ENCODE data around the gene TADA1. TPM values are rescaled to one million over a fixed set of nuclear protein-coding genes. Genes with fewer than 3 reads are reported as not detected.
A peak's percentile ranks its signal among the peaks of the same experiment; 100 is the strongest.

The TADA1 gene
- 5.2 and 5.6 TPM in 2 replicates for total RNA-seq (2021)
- Bru-seq, nascent RNA: percentile 78 among the genes with signal in this experiment
- percentile 70 among the genes with signal in this experiment for BruChase-seq, experiment 1, labeled RNA remaining after a 2-hour chase
- BruChase-seq, experiment 2, labeled RNA remaining after a 6-hour chase: percentile 67 among the genes with signal in this experiment
- long read RNA-seq, transcript TADA1-201 (8 exons, 2,159 nt): major isoform, 7 of 8 reads
- long read RNA-seq, partial matches to known transcripts: 0 of 8 reads
- long read RNA-seq, other reads (novel, unspliced or antisense): 1 of 8 reads

- H3F3A ChIP-seq (ENCODE audit: insufficient read depth, low read depth): 0 out of 2 replicates have a peak, but pooled peaks cover 5% of the 10 kb centered on the region
- CTCF ChIA-PET: interaction anchor here (0.6 to 1.0 kb wide), 3 partner anchors 37 to 344 kb away, joined by 3 to 8 read pairs (median 3); partner anchors contain the start of genes POGK and POU2F1
- DNase-seq: peak; percentile 91 to 96
- no peaks in the 10 kb centered on the region for H3K9me3 ChIP-seq (ENCODE audit: insufficient read depth, low read depth)
- H4K20me1 ChIP-seq (ENCODE audit: insufficient read depth): no peaks in the 10 kb centered on the region
- POLR2A ChIA-PET (ENCODE audit: unreplicated experiment): interaction anchor here (0.5 kb wide), 1 partner anchor 37 kb away, joined by 3 read pairs; the partner anchor contains the start of gene POGK
- H3K27me3 ChIP-seq (ENCODE audit: insufficient read depth, low read depth): no peaks in the 10 kb centered on the region
- peak within 1 kb of the TSS; percentile 76 for H3K27ac ChIP-seq
- no peak for TF ChIP-seq CTCF (conservative IDR thresholded peaks at IDR 0.05)
- no peak for TF ChIP-seq EZH2 (IDR thresholded peaks at IDR 0.05; ENCODE audit: low read depth)
- H3K4me2 ChIP-seq: peak within 1 kb of the TSS; percentile 87
- intact Hi-C loops (cut with micrococcal nuclease; ENCODE audit: unreplicated experiment): loop anchor here (1.0 to 10.0 kb wide), 4 partner anchors 30 to 1241 kb away; partner anchors contain the start of genes MGST3 and POGK
- peaks cover 43% of the 10 kb centered on the region for H3K79me2 ChIP-seq (ENCODE audit: low read depth)
- no TSS peak for BruUV-seq (replicated peaks)
- H3K36me3 ChIP-seq (ENCODE audit: low read depth): no peaks in the 10 kb centered on the region
- peak within 1 kb of the TSS; percentile 87 for H3K4me3 ChIP-seq
- H3K9me2 ChIP-seq (ENCODE audit: insufficient read depth): no peaks in the 10 kb centered on the region
- peak within 1 kb of the TSS; percentile 79 for H2AFZ ChIP-seq
- H3K4me1 ChIP-seq (replicated peaks; ENCODE audit: insufficient read depth): peaks cover 20% of the 10 kb centered on the region
Measured at GRCh38 chr1:166875734-166876539, at the start of gene TADA1. Gene TADA1 (minus strand): TSS chr1:166876264. CDS start chr1:166876233, 31 bp downstream.

- H3K27me3 ChIP-seq (ENCODE audit: insufficient read depth, low read depth): no peaks in the 10 kb centered on the region
- H3K36me3 ChIP-seq (ENCODE audit: low read depth): no peaks in the 10 kb centered on the region
- BruUV-seq (replicated peaks): no TSS peak
- no peak overlapping the region for H3K27ac ChIP-seq
- H3K4me3 ChIP-seq: no peak overlapping the region
- no peaks in the 10 kb centered on the region for H3K79me2 ChIP-seq (ENCODE audit: low read depth)
- H3F3A ChIP-seq (ENCODE audit: insufficient read depth, low read depth): no peaks in the 10 kb centered on the region
- peaks cover 8% of the 10 kb centered on the region; the same call in 1 of the 2 replicates for H3K4me1 ChIP-seq (replicated peaks; ENCODE audit: insufficient read depth)
- ChIA-PET CTCF (interaction anchor here (0.9 kb wide), 1 partner anchor 132 kb away, joined by 3 read pairs; no protein-coding TSS in a partner anchor), POLR2A (ENCODE audit: unreplicated experiment) (interaction anchor here (0.6 kb wide), 1 partner anchor 615 kb away, joined by 3 read pairs; no protein-coding TSS in a partner anchor)
- no peaks in the 10 kb centered on the region for H4K20me1 ChIP-seq (ENCODE audit: insufficient read depth)
- H3K9me2 ChIP-seq (ENCODE audit: insufficient read depth): no peaks in the 10 kb centered on the region
- no peak overlapping the region for H2AFZ ChIP-seq
- no peaks in the 10 kb centered on the region for H3K9me3 ChIP-seq (ENCODE audit: insufficient read depth, low read depth)
- no peak for TF ChIP-seq EZH2 (IDR thresholded peaks at IDR 0.05; ENCODE audit: low read depth)
- TF ChIP-seq CTCF (conservative IDR thresholded peaks at IDR 0.05): no peak
- intact Hi-C loops (cut with micrococcal nuclease; ENCODE audit: unreplicated experiment): no loop called here
- no peak overlapping the region for H3K4me2 ChIP-seq
- DNase-seq: no peak
Measured at GRCh38 chr1:166924823-166925541, 48.9 kb upstream of the TADA1 start.

All from PC-9 (cell line).